HepG2 (cell line): ENCODE data around the gene MAPK6. TPM values are rescaled to one million over a fixed set of nuclear protein-coding genes. Genes with fewer than 3 reads are reported as not detected.

Experiments
- ATAC-seq: fragments of 200-7000 bp; cut with Tn5 transposase; 3 replicates; pipeline ENCODE4 v1.9.1; 2020; ENCODE audit warnings: mild to moderate bottlenecking, moderate library complexity
- Bru-seq: library from RNA; stranded (reverse); fragments of 400-500 nt; gene quantifications from one replicate; lab custom pipeline; 2021; lab: Mats Ljungman, UMichigan
- BruChase-seq, 2 experiments: library from RNA; stranded (reverse); fragments of 400-500 nt; gene quantifications; one replicate each; lab custom pipeline; 2021; lab: Mats Ljungman, UMichigan
- BruUV-seq: library from RNA; stranded (reverse); fragments of 400-500 nt; replicated peaks from 2 replicates; lab custom pipeline; 2021; lab: Mats Ljungman, UMichigan
- CTCF ChIA-PET: fragments of 300-600 bp; formaldehyde crosslinking; extraction: SDS; loops from one replicate; lab custom pipeline; 2021; ENCODE audit warnings: low total read pairs, inconsistent platforms, low intra/inter-chr PET ratio; lab: Yijun Ruan, JAX
- POLR2A ChIA-PET: fragments of 350-600 bp; sonication (Branson Sonifier 250); formaldehyde crosslinking; loops from one replicate; lab custom pipeline; 2020; ENCODE audit warnings: antibody characterized with exemption, inconsistent platforms; lab: Yijun Ruan, JAX
- DNase-seq: peaks from one replicate; pipeline ENCODE4 v3.0.0-alpha.2; 2015; ENCODE audit warnings: low spot score
- FAIRE-seq: peaks from 3 replicates; lab custom pipeline; 2011; peaks lifted over from hg19 to GRCh38; lab: Jason Lieb, UNC
- H2AFZ ChIP-seq: one replicate; pipeline ENCODE4 v1.6.1; 2011; ENCODE audit warnings: low read length, inconsistent platforms
- H3K27ac ChIP-seq: fragments of 300-600 bp; 3 replicates; pipeline ENCODE4 v1.8.0; 2011; ENCODE audit warnings: mixed run types, mild to moderate bottlenecking, mixed read lengths, low read length, inconsistent platforms; ENCODE audit not compliant: insufficient read depth; ENCODE audit errors: extremely low read length
- H3K27me3 ChIP-seq, 2 experiments: fragments of 200-600 bp in 1 of 2; 2 replicates in 1 of 2; 3 replicates in 1 of 2; pipeline versions ENCODE4 v1.6.0 to v1.8.0; 2011; ENCODE audit warnings: low read length in 2 of 2, mild to moderate bottlenecking in 2 of 2, moderate library complexity in 2 of 2, inconsistent platforms in 1 of 2; ENCODE audit not compliant: insufficient read depth in 2 of 2, control insufficient read depth in 1 of 2
- H3K36me3 ChIP-seq, 2 experiments: fragments of 200-600 bp in 1 of 2; replicated peaks in 1 of 2; 2 replicates in 1 of 2; 3 replicates in 1 of 2; pipeline versions ENCODE4 v1.5.1 to v1.8.0; 2011; ENCODE audit warnings: low read length in 2 of 2, inconsistent platforms in 1 of 2; ENCODE audit not compliant: insufficient read depth in 2 of 2, control insufficient read depth in 1 of 2
- H3K4me1 ChIP-seq: 2 replicates; pipeline ENCODE4 v1.5.1; 2012; ENCODE audit warnings: low read length, inconsistent platforms; ENCODE audit not compliant: insufficient read depth
- H3K4me2 ChIP-seq: 2 replicates; pipeline ENCODE4 v1.6.0; 2011; ENCODE audit warnings: low read depth, low read length, inconsistent platforms
- H3K4me3 ChIP-seq, 3 experiments: fragments of 200-600 bp in 1 of 3; sonication (generic), shearing (Covaris generic) in 1 of 3; replicated peaks in 1 of 3; 2 replicates each; pipeline ENCODE4 v1.5.1; 2011 to 2016; ENCODE audit warnings: low read length in 3 of 3, inconsistent platforms in 2 of 3, low read depth in 2 of 3, mild to moderate bottlenecking in 2 of 3, control low read depth in 1 of 3, mixed read lengths in 1 of 3; ENCODE audit not compliant: insufficient read depth in 1 of 3
- H3K79me2 ChIP-seq: one replicate; pipeline ENCODE4 v1.6.1; 2011; ENCODE audit warnings: low read length, inconsistent platforms; ENCODE audit not compliant: insufficient read depth
- H3K9ac ChIP-seq: 2 replicates; pipeline ENCODE4 v1.6.0; 2011; ENCODE audit warnings: mild to moderate bottlenecking, low read depth, low read length, inconsistent platforms; ENCODE audit not compliant: insufficient read depth
- H3K9me3 ChIP-seq: 2 replicates; pipeline ENCODE4 v1.5.1; 2012; ENCODE audit warnings: mild to moderate bottlenecking, low read length
- H4K20me1 ChIP-seq: 2 replicates; pipeline ENCODE4 v1.6.0; 2011; ENCODE audit warnings: inconsistent platforms, mild to moderate bottlenecking, low read length, moderate library complexity; ENCODE audit not compliant: insufficient read depth
- ARNT2 ChIP-seq: sonication (generic); formaldehyde crosslinking; IDR thresholded peaks from 2 replicates; pipeline ENCODE4 v1.8.0; 2022; ENCODE audit warnings: mild to moderate bottlenecking, low read depth, missing genetic modification reagents, moderate library complexity
- E2F5 ChIP-seq: sonication (generic); formaldehyde crosslinking; conservative IDR thresholded peaks from 2 replicates; pipeline ENCODE4 v1.4.0; 2020; ENCODE audit warnings: missing genetic modification reagents
- ISL2 ChIP-seq: sonication (generic); formaldehyde crosslinking; IDR thresholded peaks from 2 replicates; pipeline ENCODE4 v1.5.0; 2020; ENCODE audit warnings: missing genetic modification reagents
- NFKBIZ ChIP-seq: IDR thresholded peaks from 2 replicates; pipeline ENCODE4 v1.6.1; 2018; ENCODE audit warnings: missing genetic modification reagents, missing compliant biosample characterization
- RBAK ChIP-seq: sonication (generic); formaldehyde crosslinking; IDR thresholded peaks from 2 replicates; pipeline ENCODE4 v1.5.1; 2020; ENCODE audit warnings: mild to moderate bottlenecking, missing genetic modification reagents
- SOX5 ChIP-seq: IDR thresholded peaks from 2 replicates; pipeline ENCODE4 v1.6.1; 2016; ENCODE audit warnings: borderline replicate concordance
- TRAFD1 ChIP-seq: sonication (generic); formaldehyde crosslinking; IDR thresholded peaks from 2 replicates; pipeline ENCODE4 v1.5.1; 2020; ENCODE audit warnings: missing genetic modification reagents, mild to moderate bottlenecking, borderline replicate concordance
- ZBTB14 ChIP-seq: sonication (generic); formaldehyde crosslinking; IDR thresholded peaks from 2 replicates; pipeline ENCODE4 v1.4.0; 2020; ENCODE audit warnings: missing genetic modification reagents
- ZMAT3 ChIP-seq: sonication (generic); formaldehyde crosslinking; conservative IDR thresholded peaks from 2 replicates; pipeline ENCODE4 v1.7.0; 2021; ENCODE audit warnings: missing genetic modification reagents
- ZNF556 ChIP-seq: sonication (generic); formaldehyde crosslinking; IDR thresholded peaks from 2 replicates; pipeline ENCODE4 v1.4.0; 2020; ENCODE audit warnings: mild to moderate bottlenecking, missing genetic modification reagents, borderline replicate concordance
- WGBS: methylation state at CpG from one replicate; pipeline ENCODE4 v1.1.6; 2017; ENCODE audit warnings: low lambda C conversion rate; 5-methylcytosine and 5-hydroxymethylcytosine counted together
- in situ Hi-C: cut with HindIII; loops from 2 replicates; pipeline ENCODE4 v1.10.0; 2017; ENCODE audit warnings: low pct_unique_long_range_greater_than_20kb; ENCODE audit not compliant: extremely low pct_ligation_motif_present
- intact Hi-C: fragments of 100-400 bp; cut with micrococcal nuclease; formaldehyde crosslinking; loops from one replicate; pipeline ENCODE4 v1.10.0; 2022; ENCODE audit not compliant: unreplicated experiment
- long read RNA-seq, 2 experiments: library from RNA in 1 of 2; library from polyadenylated mRNA in 1 of 2; stranded (forward) in 1 of 2; unstranded in 1 of 2; transcript quantifications; one replicate each; pipeline ENCODE4 v2.0.0, GENCODE V29; 2019 to 2022
- polyA minus RNA-seq, 3 experiments: library from RNA; depleted of rRNA, polyadenylated mRNA; stranded (reverse); fragments of >200 nt; gene quantifications; 2 replicates each; pipeline ENCODE4 v1.2.3, GENCODE V29; 2011; ENCODE audit warnings: low replicate concordance in 1 of 3
- polyA plus RNA-seq, 8 experiments: library from polyadenylated mRNA; depleted of rRNA in 3 of 8; stranded (reverse) in 7 of 8; unstranded in 1 of 8; fragments of >200 nt; fragmentation: Illumina TruSeq in 4 of 8; extraction: Trizol in 4 of 8; gene quantifications; 2 replicates each; pipeline versions ENCODE4 v1.2.1 to v1.2.3, GENCODE V29; 2011 to 2016; ENCODE audit warnings: low read depth in 4 of 8, missing spikeins in 1 of 8, mixed read lengths in 1 of 8; ENCODE audit not compliant: insufficient read depth in 1 of 8
- total RNA-seq, 5 experiments: library from RNA; depleted of rRNA; stranded (reverse); fragments of >200 nt; fragmentation: Illumina TruSeq; extraction: Trizol; gene quantifications; 2 replicates each; pipeline ENCODE4 v1.2.3, GENCODE V29; 2016; ENCODE audit warnings: low read depth in 1 of 5

MAPK6 gene
- total RNA-seq (2016; rRNA removed; fragmentation: Illumina TruSeq; extraction: Trizol), result 99.7 and 188 TPM in 2 replicates
- 19.1 and 23.2 TPM in 2 replicates for total RNA-seq (2016; cell fraction: cytosol; rRNA removed; fragmentation: Illumina TruSeq; extraction: Trizol; ENCODE audit: low read depth)
- 102 and 181 TPM in 2 replicates for total RNA-seq (2016; cell fraction: insoluble cytoplasmic fraction; rRNA removed; fragmentation: Illumina TruSeq; extraction: Trizol)
- 106 and 120 TPM in 2 replicates for total RNA-seq (2016; cell fraction: membrane; rRNA removed; fragmentation: Illumina TruSeq; extraction: Trizol)
- 59.2 and 61.8 TPM in 2 replicates for total RNA-seq (2016; cell fraction: nucleus; rRNA removed; fragmentation: Illumina TruSeq; extraction: Trizol)
- polyA plus RNA-seq (2011; rRNA removed), result 72.5 and 89.5 TPM in 2 replicates
- 38.7 and 59.9 TPM in 2 replicates for polyA plus RNA-seq (2011; cell fraction: cytosol; rRNA removed)
- 17.3 and 27.5 TPM in 2 replicates for polyA plus RNA-seq (2011; cell fraction: nucleus; rRNA removed)
- 88.0 and 112 TPM in 2 replicates for polyA plus RNA-seq (2012)
- polyA plus RNA-seq (2016; cell fraction: cytosol; fragmentation: Illumina TruSeq; extraction: Trizol; ENCODE audit: low read depth), result 10.3 and 11.1 TPM in 2 replicates
- polyA plus RNA-seq (2016; cell fraction: insoluble cytoplasmic fraction; fragmentation: Illumina TruSeq; extraction: Trizol; ENCODE audit: low read depth), result 125 and 127 TPM in 2 replicates
- polyA plus RNA-seq (2016; cell fraction: membrane; fragmentation: Illumina TruSeq; extraction: Trizol; ENCODE audit: low read depth), result 48.4 and 51.8 TPM in 2 replicates
- 46.4 and 50.6 TPM in 2 replicates for polyA plus RNA-seq (2016; cell fraction: nucleus; fragmentation: Illumina TruSeq; extraction: Trizol; ENCODE audit: insufficient read depth, low read depth)
- polyA minus RNA-seq (2011; rRNA and poly(A)+ RNA removed; ENCODE audit: low replicate concordance), result 21.4 and 67.1 TPM in 2 replicates
- polyA minus RNA-seq (2011; cell fraction: cytosol; rRNA and poly(A)+ RNA removed), result 105 and 119 TPM in 2 replicates
- polyA minus RNA-seq (2011; cell fraction: nucleus; rRNA and poly(A)+ RNA removed), result 83.8 and 92.4 TPM in 2 replicates
- percentile 95 among the genes with signal in this experiment for Bru-seq, nascent RNA
- BruChase-seq, experiment 1, labeled RNA remaining after a 6-hour chase, result percentile 98 among the genes with signal in this experiment
- percentile 97 among the genes with signal in this experiment for BruChase-seq, experiment 2, labeled RNA remaining after a 2-hour chase
- long read RNA-seq, experiment 1, full-length matches to known transcripts, result 34 of 59 reads
- long read RNA-seq, experiment 1, partial matches to known transcripts, result 6 of 59 reads
- long read RNA-seq, experiment 1, other reads (novel, unspliced or antisense), result 19 of 59 reads
- long read RNA-seq, experiment 2, full-length matches to known transcripts, result 12 of 113 reads
- long read RNA-seq, experiment 2, partial matches to known transcripts, result 11 of 113 reads
- long read RNA-seq, experiment 2, other reads (novel, unspliced or antisense), result 90 of 113 reads

GRCh38 chr15:52018693-52019393 lies at the start of gene MAPK6:
Gene MAPK6, plus strand, starts transcription at chr15:52019219. Its CDS starts 27,242 bp downstream, at chr15:52046461.
- H3K9ac ChIP-seq, result peak within 1 kb of the TSS; percentile 99
- peaks cover 49% of the 10 kb centered on the region for H3K79me2 ChIP-seq
- POLR2A ChIA-PET, result interaction anchor here (0.9 to 1.8 kb wide), 5 partner anchors 9 to 59 kb away, joined by 3 to 10 read pairs (median 4); partner anchors contain the start of gene LEO1
- no peaks in the 10 kb centered on the region for H3K9me3 ChIP-seq
- peaks cover 38% of the 10 kb centered on the region for H3K4me1 ChIP-seq
- CTCF ChIA-PET, result no interaction called here
- DNase-seq (peak; percentile 80), FAIRE-seq (no peak), ATAC-seq (peak; percentile 68)
- H3K27ac ChIP-seq, result peak within 1 kb of the TSS; percentile 99
- in situ Hi-C loops (no loop called here), intact Hi-C loops (no loop called here)
- peak within 1 kb of the TSS; percentile 100 for H3K4me2 ChIP-seq
- no peak within 1 kb of the TSS for H2AFZ ChIP-seq
- H3K36me3 ChIP-seq, result no peaks in the 10 kb centered on the region
- no TSS peak for BruUV-seq
- no peaks in the 10 kb centered on the region; a peak in 1 of 5 replicates for H3K27me3 ChIP-seq
- H4K20me1 ChIP-seq, result peaks cover 17% of the 10 kb centered on the region
- 31% methylated on average over 13 of the region's 59 CpGs for WGBS
- H3K4me3 ChIP-seq, result peak within 1 kb of the TSS; percentile 62 to 99 (median 77)
- TF ChIP-seq ISL2 (CRISPR knock-in tag) (peak; percentile 74), ZBTB14 (CRISPR knock-in tag) (peak; percentile 83), SOX5 (peak; percentile 69; the same call in 1 of the 2 replicates), E2F5 (CRISPR knock-in tag) (no peak; the same call in 1 of the 2 replicates), ZNF556 (peak; percentile 91), ZMAT3 (CRISPR knock-in tag) (peak; percentile 82; the same call in 1 of the 2 replicates), RBAK (no peak), ARNT2 (CRISPR knock-in tag) (peak; percentile 87), TRAFD1 (CRISPR knock-in tag) (no peak), NFKBIZ (0 out of 2 replicates have a peak, but pooled peaks have one; percentile 19)
